Measurements from ENCODE around the gene NEDD4L. TPM values are rescaled to one million over a fixed set of nuclear protein-coding genes. Genes with fewer than 3 reads are reported as not detected.

The NEDD4L gene
- total and polyA plus RNA-seq, 3 donors from 2014 or later, result 14.3 to 43.1 (median 42.7) TPM

- no peak overlapping the region for H3K4me3 ChIP-seq
- no peaks in the 10 kb centered on the region for H3K4me1 ChIP-seq
- intact Hi-C loops (cut with DNase I; ENCODE audit: low total_unique reads), result no loop called here
- H3K9me3 ChIP-seq, result no peaks in the 10 kb centered on the region
- H3K27ac ChIP-seq, result no peak overlapping the region
- TF ChIP-seq POLR2A (IDR thresholded peaks at IDR 0.05) (no peak), CTCF (IDR thresholded peaks at IDR 0.05) (no peak)
- no peaks in the 10 kb centered on the region for H3K36me3 ChIP-seq (ENCODE audit: low read depth, missing control alignments)
- DNase-seq, result no peak
- 89 to 96% methylated on average over 5 of the region's 5 CpGs for WGBS, 2 donors
- no peaks in the 10 kb centered on the region for H3K27me3 ChIP-seq
Measured at GRCh38 chr18:58243401-58243800, 199.4 kb downstream of the NEDD4L start.

- WGBS, 2 donors, result 37 to 58% methylated on average over 20 of the region's 20 CpGs
- intact Hi-C loops (cut with DNase I; ENCODE audit: low total_unique reads), result no loop called here
- H3K4me1 ChIP-seq, result no peaks in the 10 kb centered on the region
Measured at GRCh38 chr18:58247363-58247834, 203.4 kb downstream of the NEDD4L start.

GRCh38 chr18:58249712-58250111, 205.7 kb downstream of the NEDD4L start:
- intact Hi-C loops (cut with DNase I; ENCODE audit: low total_unique reads), result no loop called here

More at GRCh38 chr18:58247363-58247834, 203.4 kb downstream of the NEDD4L start:
- Histone ChIP-seq H3K4me3 (no peak overlapping the region), H3K27me3 (no peaks in the 10 kb centered on the region), H3K27ac (no peak overlapping the region), H3K36me3 (ENCODE audit: low read depth, missing control alignments) (no peaks in the 10 kb centered on the region), H3K9me3 (no peaks in the 10 kb centered on the region)
- no peak for TF ChIP-seq POLR2A (IDR thresholded peaks at IDR 0.05)
- no peak for TF ChIP-seq CTCF (IDR thresholded peaks at IDR 0.05)
- DNase-seq, result no peak

GRCh38 chr18:58251416-58251815, 207.4 kb downstream of the NEDD4L start:
- no peaks in the 10 kb centered on the region for H3K27me3 ChIP-seq
- 89 to 94% methylated on average over 2 of the region's 2 CpGs for WGBS, 2 donors
- H3K4me1 ChIP-seq, result no peaks in the 10 kb centered on the region
- no peaks in the 10 kb centered on the region for H3K9me3 ChIP-seq
- TF ChIP-seq POLR2A (IDR thresholded peaks at IDR 0.05), result no peak
- TF ChIP-seq CTCF (IDR thresholded peaks at IDR 0.05), result no peak
- no peak overlapping the region for H3K4me3 ChIP-seq
- no peak for DNase-seq
- intact Hi-C loops (cut with DNase I; ENCODE audit: low total_unique reads), result no loop called here
- H3K27ac ChIP-seq, result no peak overlapping the region
- H3K36me3 ChIP-seq (ENCODE audit: low read depth, missing control alignments), result no peaks in the 10 kb centered on the region

More at GRCh38 chr18:58249712-58250111, 205.7 kb downstream of the NEDD4L start:
- H3K36me3 ChIP-seq (ENCODE audit: low read depth, missing control alignments), result no peaks in the 10 kb centered on the region
- TF ChIP-seq CTCF (IDR thresholded peaks at IDR 0.05) (no peak), POLR2A (IDR thresholded peaks at IDR 0.05) (no peak)
- H3K27me3 ChIP-seq, result no peaks in the 10 kb centered on the region
- no peaks in the 10 kb centered on the region for H3K9me3 ChIP-seq
- H3K27ac ChIP-seq, result no peak overlapping the region
- H3K4me3 ChIP-seq, result no peak overlapping the region
- no peaks in the 10 kb centered on the region for H3K4me1 ChIP-seq
- 71 to 72% methylated on average over 1 of the region's 1 CpG for WGBS, 2 donors
- DNase-seq, result no peak

GRCh38 chr18:58252166-58252565, 208.1 kb downstream of the NEDD4L start:
- intact Hi-C loops (cut with DNase I; ENCODE audit: low total_unique reads), result no loop called here
- 89 to 92% methylated on average over 6 of the region's 6 CpGs for WGBS, 2 donors
- H3K27me3 ChIP-seq, result no peaks in the 10 kb centered on the region
- no peak overlapping the region for H3K27ac ChIP-seq
- H3K9me3 ChIP-seq, result no peaks in the 10 kb centered on the region
- TF ChIP-seq CTCF (IDR thresholded peaks at IDR 0.05) (no peak), POLR2A (IDR thresholded peaks at IDR 0.05) (no peak)
- no peak overlapping the region for H3K4me3 ChIP-seq
- no peaks in the 10 kb centered on the region for H3K36me3 ChIP-seq (ENCODE audit: low read depth, missing control alignments)
- H3K4me1 ChIP-seq, result no peaks in the 10 kb centered on the region
- DNase-seq, result no peak

All from testis (tissue), 3 donors.